Umbilical cord (tissue), 1 donor: ENCODE results near the gene STPG4. TPM values are rescaled to one million over a fixed set of nuclear protein-coding genes. Genes with fewer than 3 reads are reported as not detected.

ENCODE experiments used
- total RNA-seq: library from RNA; depleted of rRNA; stranded (reverse); fragments of >200 nt; gene quantifications from one replicate; pipeline ENCODE4 v1.2.3, GENCODE V29; 2014; ENCODE audit warnings: low replicate concordance; ENCODE audit not compliant: insufficient read depth

The STPG4 gene
- total RNA-seq, 1 donor from 2014 or later = 8.4 TPM

Other genes starting within 250 kb of the STPG4 start
- gene MCFD2, start 239.5 kb downstream of the STPG4 start, total RNA-seq = 77.3 TPM
- 14.9 TPM for gene TTC7A, start 214.1 kb downstream of the STPG4 start, total RNA-seq
- 744 TPM for gene CALM2, start 21.2 kb upstream of the STPG4 start, total RNA-seq
- 4.6 TPM for gene EPCAM, start 214.0 kb upstream of the STPG4 start, total RNA-seq
- 14.4 TPM for gene MSH2, start 247.8 kb upstream of the STPG4 start, total RNA-seq